K562 (cell line): Measurements from ENCODE around the gene AK4. TPM values are rescaled to one million over a fixed set of nuclear protein-coding genes. Genes with fewer than 3 reads are reported as not detected.

Source experiments
- ATAC-seq: fragments of 200-7000 bp; cut with Tn5 transposase; 3 replicates; pipeline ENCODE4 v1.9.1; 2020; ENCODE audit warnings: moderate library complexity
- BruUV-seq: library from RNA; stranded (reverse); fragments of 400-500 nt; replicated peaks from 2 replicates; lab custom pipeline; 2021; lab: Mats Ljungman, UMichigan
- CTCF ChIA-PET: fragments of 300-600 bp; formaldehyde crosslinking; extraction: SDS; loops from one replicate; lab custom pipeline; 2021; ENCODE audit warnings: low intra/inter-chr PET ratio; lab: Yijun Ruan, JAX
- POLR2A ChIA-PET: fragments of 300-600, 350-650 bp; sonication (Branson Sonifier 250); formaldehyde crosslinking; extraction: SDS; loops from one replicate; lab custom pipeline; 2021; ENCODE audit warnings: antibody characterized with exemption, inconsistent platforms; lab: Yijun Ruan, JAX
- DNase-seq, 4 experiments: peaks; one replicate each; pipeline versions ENCODE4 v3.0.0 to v3.0.0-alpha.2; 2011 to 2018; ENCODE audit warnings: low spot score in 3 of 4, mixed read lengths in 3 of 4; ENCODE audit errors: extremely low read depth in 1 of 4
- FAIRE-seq: peaks from 2 replicates; lab custom pipeline; 2011; peaks lifted over from hg19 to GRCh38; lab: Jason Lieb, UNC
- H2AFZ ChIP-seq: 2 replicates; pipeline ENCODE4 v1.6.0; 2011; ENCODE audit warnings: low read depth, low read length, control low read depth, inconsistent platforms
- H3K27ac ChIP-seq: fragments of 200-600 bp; 3 replicates; pipeline ENCODE4 v1.8.0; 2011; ENCODE audit warnings: low read depth, mild to moderate bottlenecking, control low read depth, inconsistent platforms, low read length, moderate library complexity, mixed read lengths; ENCODE audit errors: extremely low read depth
- H3K27me3 ChIP-seq, 2 experiments: fragments of 300-600 bp in 1 of 2; 2 replicates in 1 of 2; 3 replicates in 1 of 2; pipeline versions ENCODE4 v1.6.0 to v1.8.0; 2011; ENCODE audit warnings: inconsistent platforms in 2 of 2, low read length in 2 of 2, mild to moderate bottlenecking in 1 of 2, mixed read lengths in 1 of 2, moderate library complexity in 1 of 2; ENCODE audit not compliant: control insufficient read depth in 2 of 2, insufficient read depth in 2 of 2
- H3K36me3 ChIP-seq: fragments of 300-600 bp; 3 replicates; pipeline ENCODE4 v1.8.0; 2011; ENCODE audit warnings: mild to moderate bottlenecking, low read length, inconsistent platforms; ENCODE audit not compliant: control insufficient read depth, insufficient read depth
- H3K4me1 ChIP-seq, 2 experiments: fragments of 200-600 bp in 1 of 2; replicated peaks in 1 of 2; 2 replicates in 1 of 2; 3 replicates in 1 of 2; pipeline versions ENCODE4 v1.5.1 to v1.8.0; 2011; ENCODE audit warnings: inconsistent platforms in 2 of 2, low read length in 2 of 2, mild to moderate bottlenecking in 1 of 2, mixed read lengths in 1 of 2, moderate library complexity in 1 of 2; ENCODE audit not compliant: control insufficient read depth in 2 of 2, insufficient read depth in 2 of 2
- H3K4me2 ChIP-seq: 2 replicates; pipeline ENCODE4 v1.6.1; 2011; ENCODE audit warnings: low read length, control low read depth, inconsistent platforms, mixed read lengths; ENCODE audit not compliant: insufficient read depth
- H3K4me3 ChIP-seq: fragments of 200-600 bp; sonication (generic), shearing (Covaris generic); 2 replicates; pipeline ENCODE4 v1.5.1; 2016; ENCODE audit warnings: control low read depth, inconsistent platforms
- H3K79me2 ChIP-seq: fragments of 200-600 bp; 3 replicates; pipeline ENCODE4 v1.8.0; 2011; ENCODE audit warnings: low read length, inconsistent platforms; ENCODE audit not compliant: control insufficient read depth, insufficient read depth
- H3K9ac ChIP-seq, 2 experiments: 2 replicates each; pipeline versions ENCODE4 v1.6.0 to v1.6.1; 2011; ENCODE audit warnings: low read depth in 2 of 2, low read length in 2 of 2, control low read depth in 1 of 2, inconsistent platforms in 1 of 2, mild to moderate bottlenecking in 1 of 2, mixed read lengths in 1 of 2; ENCODE audit not compliant: insufficient read depth in 1 of 2
- H3K9me1 ChIP-seq: one replicate; pipeline ENCODE4 v1.6.0; 2011; ENCODE audit warnings: inconsistent platforms, mild to moderate bottlenecking, low read length, moderate library complexity; ENCODE audit not compliant: control insufficient read depth, insufficient read depth
- H3K9me3 ChIP-seq: replicated peaks from 2 replicates; pipeline ENCODE4 v1.5.1; 2011; ENCODE audit warnings: low read depth, low read length, inconsistent platforms; ENCODE audit not compliant: control insufficient read depth, insufficient read depth
- H4K20me1 ChIP-seq: replicated peaks from 2 replicates; pipeline ENCODE4 v1.6.1; 2011; ENCODE audit warnings: low read length, inconsistent platforms, mixed read lengths; ENCODE audit not compliant: control insufficient read depth, insufficient read depth
- ATF7 ChIP-seq: fragments of 450-650 bp; IDR thresholded peaks from 2 replicates; pipeline ENCODE4 v1.7.1; 2014; ENCODE audit warnings: mild to moderate bottlenecking, moderate library complexity
- CAMTA2 ChIP-seq: fragments of 250-450 bp; sonication (Bioruptor Pico); conservative IDR thresholded peaks from 2 replicates; pipeline ENCODE4 v1.5.1; 2022
- FOXA3 ChIP-seq, 2 experiments: fragments of 450-650 bp in 1 of 2; sonication (generic) in 1 of 2; formaldehyde crosslinking; IDR thresholded peaks in 1 of 2; conservative IDR thresholded peaks in 1 of 2; 2 replicates each; pipeline versions ENCODE4 v1.4.0 to v1.8.0; 2020 to 2022; ENCODE audit warnings: mild to moderate bottlenecking in 2 of 2, missing genetic modification reagents in 1 of 2
- HEY1 ChIP-seq: fragments of 250-450 bp; sonication (Bioruptor Pico); IDR thresholded peaks from 2 replicates; pipeline ENCODE4 v1.5.0; 2020; ENCODE audit warnings: mild to moderate bottlenecking, moderate library complexity, borderline replicate concordance
- KLF13 ChIP-seq: fragments of 450-650 bp; IDR thresholded peaks from 2 replicates; pipeline ENCODE4 v1.6.1; 2016; ENCODE audit warnings: missing genetic modification characterization, low read depth, mild to moderate bottlenecking, missing compliant biosample characterization, moderate library complexity, borderline replicate concordance
- MAZ ChIP-seq, 2 experiments: fragments of 450-650 bp in 1 of 2; sonication (generic) in 1 of 2; formaldehyde crosslinking; IDR thresholded peaks in 1 of 2; conservative IDR thresholded peaks in 1 of 2; 2 replicates each; pipeline versions ENCODE4 v1.4.0 to v1.5.0; 2020; ENCODE audit warnings: mild to moderate bottlenecking in 1 of 2, missing genetic modification reagents in 1 of 2
- MBD2 ChIP-seq: sonication (generic); IDR thresholded peaks from 2 replicates; pipeline ENCODE4 v1.6.1; 2016; ENCODE audit warnings: low read depth, borderline replicate concordance
- MECOM ChIP-seq: fragments of 250-450 bp; sonication (Bioruptor Pico); IDR thresholded peaks from 2 replicates; pipeline ENCODE4 v1.8.0; 2022; ENCODE audit warnings: inconsistent platforms
- NFATC3 ChIP-seq: fragments of 450-650 bp; IDR thresholded peaks from 2 replicates; pipeline ENCODE4 v1.6.1; 2017; ENCODE audit warnings: mild to moderate bottlenecking
- PHF20 ChIP-seq: fragments of 450-650 bp; IDR thresholded peaks from 2 replicates; pipeline ENCODE4 v1.6.1; 2018; ENCODE audit not compliant: partially characterized antibody
- TEAD1 ChIP-seq, 2 experiments: fragments of 450-650 bp in 1 of 2; sonication (generic) in 1 of 2; formaldehyde crosslinking; IDR thresholded peaks; 2 replicates each; pipeline versions ENCODE4 v1.4.0 to v1.8.0; 2020 to 2022; ENCODE audit warnings: mild to moderate bottlenecking in 2 of 2, missing genetic modification reagents in 1 of 2
- TRIM24 ChIP-seq, 2 experiments: fragments of 450-650 bp; IDR thresholded peaks; 2 replicates each; pipeline ENCODE4 v1.6.1; 2016
- ZBTB17 ChIP-seq: fragments of 450-650 bp; formaldehyde crosslinking; IDR thresholded peaks from 2 replicates; pipeline ENCODE4 v1.4.0; 2020; ENCODE audit warnings: mild to moderate bottlenecking
- WGBS: fragments of 100-300 bp; shearing (Covaris generic); methylation state at CpG from one replicate; pipeline ENCODE4 v1.1.6; 2016; ENCODE audit warnings: low coverage, mixed read lengths; ENCODE audit not compliant: insufficient coverage; ENCODE audit errors: missing lambda C conversion rate; 5-methylcytosine and 5-hydroxymethylcytosine counted together
- in situ Hi-C: fragments of 300-500 bp; cut with MboI; formaldehyde crosslinking; loops from 4 replicates; pipeline ENCODE4 v1.15.0; 2018; ENCODE audit warnings: inconsistent platforms, mixed read lengths
- intact Hi-C: fragments of 100-400 bp; cut with micrococcal nuclease; formaldehyde crosslinking; loops from 2 replicates; pipeline ENCODE4 v1.14.2; 2022
- polyA plus RNA-seq, 8 experiments: library from polyadenylated mRNA; depleted of rRNA in 4 of 8; stranded (reverse) in 5 of 8; unstranded in 3 of 8; fragments of >200 nt; fragmentation: Nextera tagmentation in 2 of 8; fragmentation: Illumina TruSeq in 1 of 8; extraction: Ambion mirVana in 2 of 8; extraction: Trizol in 1 of 8; gene quantifications; 2 replicates each; pipeline versions ENCODE4 v1.2.1 to v1.2.3, GENCODE V29; 2011 to 2014; ENCODE audit warnings: inconsistent platforms in 1 of 8, missing spikeins in 1 of 8
- total RNA-seq, 7 experiments: library from RNA; depleted of rRNA in 6 of 7; stranded (reverse); fragments of >200 nt in 6 of 7; fragmentation: Illumina TruSeq in 2 of 7; extraction: Trizol in 2 of 7; gene quantifications; 2 replicates each; pipeline versions ENCODE4 v1.2.1 to v1.2.3, GENCODE V29; 2011 to 2021; ENCODE audit warnings: low replicate concordance in 1 of 7
- TF ChIP-seq, protein P1 (sequence below): fragments of 200-800 bp; sonication (Bioruptor generic); IDR thresholded peaks from 2 replicates; pipeline ENCODE4 v1.6.1; 2016; ENCODE audit warnings: missing genetic modification characterization, missing compliant biosample characterization
- TF ChIP-seq, protein P2 (sequence below): fragments of 450-650 bp; IDR thresholded peaks from 2 replicates; pipeline ENCODE4 v1.6.1; 2016

The AK4 gene
- total and polyA plus RNA-seq, 9 of the 15 experiments (the other 6 are each of a cell fraction or from before 2014, with no cell fraction given), result 10.4 to 96.6 (median 21.5) TPM

DNA sequence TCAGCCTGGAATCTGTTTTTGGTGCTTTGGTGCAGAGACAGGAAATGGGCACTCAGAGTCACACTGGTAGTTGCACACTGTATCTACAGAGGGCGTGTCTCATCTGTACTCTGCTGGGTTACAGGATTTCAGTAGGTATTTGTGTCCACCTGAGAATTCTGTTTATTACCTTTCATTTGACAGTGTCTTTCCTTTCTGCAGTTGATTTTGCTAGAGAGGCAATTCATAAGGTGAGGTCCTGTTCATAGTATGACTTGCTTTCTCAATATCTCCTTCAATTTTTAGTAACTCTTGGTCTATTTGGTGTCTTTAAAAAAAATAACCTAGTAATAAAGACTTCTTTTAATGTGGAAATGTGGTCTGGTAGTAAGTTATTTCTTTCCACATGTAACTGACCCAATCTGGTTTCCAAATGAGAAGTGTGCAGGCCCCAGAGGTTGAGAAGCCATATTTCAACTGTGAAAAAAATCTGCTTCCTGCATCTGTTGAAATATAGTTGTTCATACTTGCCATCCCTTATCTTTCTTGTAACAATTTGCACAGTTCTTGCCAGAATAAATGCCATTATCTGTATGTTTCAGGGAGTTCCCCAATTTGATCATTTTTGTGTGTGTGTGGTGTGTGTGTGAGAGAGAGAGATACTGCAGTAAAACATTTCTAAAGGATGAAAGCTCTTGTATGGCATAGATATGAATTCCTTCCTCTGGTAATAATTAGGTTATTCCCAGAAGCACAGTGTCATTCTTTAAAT lies 82.9 kb downstream of the AK4 start:
- H3K79me2 ChIP-seq, result peaks cover 3% of the 10 kb centered on the region; the same call in 1 of the 3 replicates
- H3K9me1 ChIP-seq, result no peaks in the 10 kb centered on the region
- WGBS, result 8% methylated on average over 1 of the region's 1 CpG
- H3K9ac ChIP-seq, result peak overlapping the region in 1 of 2 experiments; percentile 55; a peak in 2 of 4 replicates
- in situ Hi-C loops (no loop called here), intact Hi-C loops (loop anchor here (1.0 to 10.0 kb wide), 8 partner anchors 16 to 724 kb away; partner anchors contain the start of genes LEPR and LEPROT)
- peak overlapping the region; percentile 10; the same call in 1 of the 2 replicates for H3K4me2 ChIP-seq
- CTCF ChIA-PET, result interaction anchor here (0.6 kb wide), 1 partner anchor 362 kb away, joined by 3 read pairs; no protein-coding TSS in a partner anchor
- peaks cover 8% of the 10 kb centered on the region; the same call in 2 of the 3 replicates for H3K36me3 ChIP-seq
- no peaks in the 10 kb centered on the region for H4K20me1 ChIP-seq
- H2AFZ ChIP-seq, result peak overlapping the region; percentile 2; the same call in 1 of the 2 replicates
- no peaks in the 10 kb centered on the region for H3K9me3 ChIP-seq
- DNase-seq, result peak; percentile 34 to 88 (median 46)
- H3K27ac ChIP-seq, result peak overlapping the region; percentile 86
- H3K4me3 ChIP-seq, result no peak overlapping the region
- FAIRE-seq, result peak; percentile 75
- H3K27me3 ChIP-seq, result no peaks in the 10 kb centered on the region
- ATAC-seq, result peak; percentile 61
- POLR2A ChIA-PET, result interaction anchor here (0.6 to 2.1 kb wide), 9 partner anchors 9 to 191 kb away, joined by 3 to 5 read pairs (median 4); no protein-coding TSS in a partner anchor
- H3K4me1 ChIP-seq, result peaks cover 40 to 66% of the 10 kb centered on the region in 2 experiments
- no TSS peak for BruUV-seq
- TF ChIP-seq TRIM24 (IDR thresholded peaks at IDR 0.05), result peak; percentile 96 to 97
- 0 out of 2 replicates have a peak, but pooled peaks have one; percentile 31 for TF ChIP-seq HEY1 (CRISPR knock-in tag)
- no peak for TF ChIP-seq CAMTA2 (CRISPR knock-in tag)
- TF ChIP-seq PHF20, result no peak
- TF ChIP-seq, protein P1, sequence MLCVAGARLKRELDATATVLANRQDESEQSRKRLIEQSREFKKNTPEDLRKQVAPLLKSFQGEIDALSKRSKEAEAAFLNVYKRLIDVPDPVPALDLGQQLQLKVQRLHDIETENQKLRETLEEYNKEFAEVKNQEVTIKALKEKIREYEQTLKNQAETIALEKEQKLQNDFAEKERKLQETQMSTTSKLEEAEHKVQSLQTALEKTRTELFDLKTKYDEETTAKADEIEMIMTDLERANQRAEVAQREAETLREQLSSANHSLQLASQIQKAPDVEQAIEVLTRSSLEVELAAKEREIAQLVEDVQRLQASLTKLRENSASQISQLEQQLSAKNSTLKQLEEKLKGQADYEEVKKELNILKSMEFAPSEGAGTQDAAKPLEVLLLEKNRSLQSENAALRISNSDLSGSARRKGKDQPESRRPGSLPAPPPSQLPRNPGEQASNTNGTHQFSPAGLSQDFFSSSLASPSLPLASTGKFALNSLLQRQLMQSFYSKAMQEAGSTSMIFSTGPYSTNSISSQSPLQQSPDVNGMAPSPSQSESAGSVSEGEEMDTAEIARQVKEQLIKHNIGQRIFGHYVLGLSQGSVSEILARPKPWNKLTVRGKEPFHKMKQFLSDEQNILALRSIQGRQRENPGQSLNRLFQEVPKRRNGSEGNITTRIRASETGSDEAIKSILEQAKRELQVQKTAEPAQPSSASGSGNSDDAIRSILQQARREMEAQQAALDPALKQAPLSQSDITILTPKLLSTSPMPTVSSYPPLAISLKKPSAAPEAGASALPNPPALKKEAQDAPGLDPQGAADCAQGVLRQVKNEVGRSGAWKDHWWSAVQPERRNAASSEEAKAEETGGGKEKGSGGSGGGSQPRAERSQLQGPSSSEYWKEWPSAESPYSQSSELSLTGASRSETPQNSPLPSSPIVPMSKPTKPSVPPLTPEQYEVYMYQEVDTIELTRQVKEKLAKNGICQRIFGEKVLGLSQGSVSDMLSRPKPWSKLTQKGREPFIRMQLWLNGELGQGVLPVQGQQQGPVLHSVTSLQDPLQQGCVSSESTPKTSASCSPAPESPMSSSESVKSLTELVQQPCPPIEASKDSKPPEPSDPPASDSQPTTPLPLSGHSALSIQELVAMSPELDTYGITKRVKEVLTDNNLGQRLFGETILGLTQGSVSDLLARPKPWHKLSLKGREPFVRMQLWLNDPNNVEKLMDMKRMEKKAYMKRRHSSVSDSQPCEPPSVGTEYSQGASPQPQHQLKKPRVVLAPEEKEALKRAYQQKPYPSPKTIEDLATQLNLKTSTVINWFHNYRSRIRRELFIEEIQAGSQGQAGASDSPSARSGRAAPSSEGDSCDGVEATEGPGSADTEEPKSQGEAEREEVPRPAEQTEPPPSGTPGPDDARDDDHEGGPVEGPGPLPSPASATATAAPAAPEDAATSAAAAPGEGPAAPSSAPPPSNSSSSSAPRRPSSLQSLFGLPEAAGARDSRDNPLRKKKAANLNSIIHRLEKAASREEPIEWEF (CRISPR knock-in tag), result peak; percentile 71; the same call in 1 of the 2 replicates
- peak; percentile 70; the same call in 1 of the 2 replicates for TF ChIP-seq MECOM
- 0 out of 2 replicates have a peak, but pooled peaks have one; percentile 26 for TF ChIP-seq ZBTB17 (CRISPR knock-in tag)
- TF ChIP-seq, protein P2, sequence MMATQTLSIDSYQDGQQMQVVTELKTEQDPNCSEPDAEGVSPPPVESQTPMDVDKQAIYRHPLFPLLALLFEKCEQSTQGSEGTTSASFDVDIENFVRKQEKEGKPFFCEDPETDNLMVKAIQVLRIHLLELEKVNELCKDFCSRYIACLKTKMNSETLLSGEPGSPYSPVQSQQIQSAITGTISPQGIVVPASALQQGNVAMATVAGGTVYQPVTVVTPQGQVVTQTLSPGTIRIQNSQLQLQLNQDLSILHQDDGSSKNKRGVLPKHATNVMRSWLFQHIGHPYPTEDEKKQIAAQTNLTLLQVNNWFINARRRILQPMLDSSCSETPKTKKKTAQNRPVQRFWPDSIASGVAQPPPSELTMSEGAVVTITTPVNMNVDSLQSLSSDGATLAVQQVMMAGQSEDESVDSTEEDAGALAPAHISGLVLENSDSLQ, result peak; percentile 48; the same call in 1 of the 2 replicates
- TF ChIP-seq KLF13 (tag), result no peak
- peak; percentile 32 to 88; a peak in 2 of 4 replicates for TF ChIP-seq TEAD1 (CRISPR knock-in tag; IDR thresholded peaks at IDR 0.05)
- TF ChIP-seq MAZ (CRISPR knock-in tag; conservative IDR thresholded peaks at IDR 0.05 in 1 of 2, IDR thresholded peaks at IDR 0.05 in 1 of 2), result peak in 1 of 2 experiments; percentile 41; a peak in 1 of 4 replicates
- TF ChIP-seq ATF7, result peak; percentile 43
- TF ChIP-seq FOXA3 (CRISPR knock-in tag; conservative IDR thresholded peaks at IDR 0.05 in 1 of 2, IDR thresholded peaks at IDR 0.05 in 1 of 2), result peak in 1 of 2 experiments; percentile 62; a peak in 1 of 4 replicates
- peak; percentile 83 for TF ChIP-seq NFATC3
- peak; percentile 78 for TF ChIP-seq MBD2
